HepG2 (cell line): ENCODE data around the gene LYRM7. TPM values are rescaled to one million over a fixed set of nuclear protein-coding genes. Genes with fewer than 3 reads are reported as not detected.

Experiments
- AKNA ChIP-seq: sonication (generic); formaldehyde crosslinking; IDR thresholded peaks from 2 replicates; pipeline ENCODE4 v1.4.0; 2020; ENCODE audit warnings: missing genetic modification reagents, borderline replicate concordance
- DPF2 ChIP-seq: sonication (generic); formaldehyde crosslinking; IDR thresholded peaks from 2 replicates; pipeline ENCODE4 v1.4.0; 2020; ENCODE audit warnings: mild to moderate bottlenecking, low read depth, missing genetic modification reagents, borderline replicate concordance
- HBP1 ChIP-seq: IDR thresholded peaks from 2 replicates; pipeline ENCODE4 v1.6.1; 2016; ENCODE audit warnings: low read depth, control low read depth
- HMGXB3 ChIP-seq: sonication (generic); formaldehyde crosslinking; IDR thresholded peaks from 2 replicates; pipeline ENCODE4 v1.4.0; 2020; ENCODE audit warnings: missing genetic modification reagents, borderline replicate concordance
- KLF13 ChIP-seq: sonication (generic); formaldehyde crosslinking; IDR thresholded peaks from 2 replicates; pipeline ENCODE4 v1.4.0; 2020; ENCODE audit warnings: mild to moderate bottlenecking, missing genetic modification reagents
- MLXIP ChIP-seq: sonication (generic); formaldehyde crosslinking; IDR thresholded peaks from 2 replicates; pipeline ENCODE4 v1.9.0; 2021; ENCODE audit warnings: missing genetic modification reagents, borderline replicate concordance
- RORA ChIP-seq: sonication (generic); formaldehyde crosslinking; IDR thresholded peaks from 2 replicates; pipeline ENCODE4 v1.5.0; 2020; ENCODE audit warnings: mild to moderate bottlenecking, missing genetic modification reagents, moderate library complexity
- SCMH1 ChIP-seq: sonication (generic); formaldehyde crosslinking; IDR thresholded peaks from 2 replicates; pipeline ENCODE4 v1.9.0; 2021; ENCODE audit warnings: missing genetic modification reagents, mild to moderate bottlenecking, borderline replicate concordance
- TBX2 ChIP-seq: sonication (generic); formaldehyde crosslinking; IDR thresholded peaks from 2 replicates; pipeline ENCODE4 v1.5.0; 2020; ENCODE audit warnings: missing genetic modification reagents, mild to moderate bottlenecking, borderline replicate concordance
- ZFP37 ChIP-seq: sonication (generic); formaldehyde crosslinking; IDR thresholded peaks from 2 replicates; pipeline ENCODE4 v1.4.0; 2020; ENCODE audit warnings: missing genetic modification reagents, borderline replicate concordance
- ZNF562 ChIP-seq: sonication (generic); formaldehyde crosslinking; IDR thresholded peaks from 2 replicates; pipeline ENCODE4 v1.8.0; 2022; ENCODE audit warnings: missing genetic modification reagents, borderline replicate concordance
- ZNF746 ChIP-seq: sonication (generic); formaldehyde crosslinking; IDR thresholded peaks from 2 replicates; pipeline ENCODE4 v1.8.0; 2022; ENCODE audit warnings: mild to moderate bottlenecking, missing genetic modification reagents
- ZNF75D ChIP-seq: sonication (generic); formaldehyde crosslinking; IDR thresholded peaks from 2 replicates; pipeline ENCODE4 v1.8.1; 2023; ENCODE audit warnings: missing genetic modification reagents, mild to moderate bottlenecking, borderline replicate concordance
- ZNF766 ChIP-seq: sonication (generic); formaldehyde crosslinking; IDR thresholded peaks from 2 replicates; pipeline ENCODE4 v1.5.0; 2020; ENCODE audit warnings: missing genetic modification reagents, borderline replicate concordance
- ZNF790 ChIP-seq: sonication (generic); formaldehyde crosslinking; IDR thresholded peaks from 2 replicates; pipeline ENCODE4 v1.8.0; 2022; ENCODE audit warnings: missing genetic modification reagents, mild to moderate bottlenecking, borderline replicate concordance
- polyA plus RNA-seq, 8 experiments: library from polyadenylated mRNA; depleted of rRNA in 3 of 8; stranded (reverse) in 7 of 8; unstranded in 1 of 8; fragments of >200 nt; fragmentation: Illumina TruSeq in 4 of 8; extraction: Trizol in 4 of 8; gene quantifications; 2 replicates each; pipeline versions ENCODE4 v1.2.1 to v1.2.3, GENCODE V29; 2011 to 2016; ENCODE audit warnings: low read depth in 4 of 8, missing spikeins in 1 of 8, mixed read lengths in 1 of 8; ENCODE audit not compliant: insufficient read depth in 1 of 8
- total RNA-seq, 5 experiments: library from RNA; depleted of rRNA; stranded (reverse); fragments of >200 nt; fragmentation: Illumina TruSeq; extraction: Trizol; gene quantifications; 2 replicates each; pipeline ENCODE4 v1.2.3, GENCODE V29; 2016; ENCODE audit warnings: low read depth in 1 of 5

Gene LYRM7
- total and polyA plus RNA-seq, 2 of the 13 experiments (the other 11 are each of a cell fraction or from before 2014, with no cell fraction given) = 3.0 to 5.5 TPM

GRCh38 chr5:131165119-131165727, 5.5 kb upstream of the LYRM7 start, which contains the start of gene HINT1 (continued):
- 0 out of 2 replicates have a peak, but pooled peaks have one; percentile 23 for TF ChIP-seq ZNF746 (CRISPR knock-in tag)
- TF ChIP-seq HBP1 (CRISPR knock-in tag) = no peak
- TF ChIP-seq TBX2 (CRISPR knock-in tag) = 0 out of 2 replicates have a peak, but pooled peaks have one; percentile 18
- 0 out of 2 replicates have a peak, but pooled peaks have one; percentile 9 for TF ChIP-seq ZNF75D (CRISPR knock-in tag)
- TF ChIP-seq SCMH1 (CRISPR knock-in tag) = no peak
- no peak for TF ChIP-seq ZNF766
- TF ChIP-seq HMGXB3 (CRISPR knock-in tag) = peak; percentile 20; the same call in 1 of the 2 replicates
- no peak for TF ChIP-seq DPF2
- no peak for TF ChIP-seq ZNF562 (CRISPR knock-in tag)
- no peak for TF ChIP-seq RORA (CRISPR knock-in tag)
- no peak for TF ChIP-seq ZFP37 (CRISPR knock-in tag)
- TF ChIP-seq MLXIP (CRISPR knock-in tag) = no peak
- TF ChIP-seq AKNA (CRISPR knock-in tag) = no peak
- TF ChIP-seq KLF13 = no peak
- TF ChIP-seq ZNF790 (CRISPR knock-in tag) = no peak
